ENCODE results near the gene ENPEP. TPM values are rescaled to one million over a fixed set of nuclear protein-coding genes. Genes with fewer than 3 reads are reported as not detected.

Gene ENPEP
- total and polyA plus RNA-seq, 12 donors = 2.5 to 9.0 (median 4.9) TPM

- H3K27me3 ChIP-seq = no peaks in the 10 kb centered on the region
- WGBS, 4 donors = 55 to 67% (median 64%) methylated on average over 4 of the region's 4 CpGs
- H3K27ac ChIP-seq = no peak overlapping the region
- H3K36me3 ChIP-seq (replicated peaks in 1 of 2) = no peaks in the 10 kb centered on the region
- H3K4me1 ChIP-seq (replicated peaks in 1 of 2) = no peaks in the 10 kb centered on the region
- no peaks in the 10 kb centered on the region for H3K9me3 ChIP-seq (replicated peaks in 1 of 3)
- no peak for DNase-seq
- intact Hi-C loops (cut with DNase I) = no loop called here
- TF ChIP-seq POLR2A (IDR thresholded peaks at IDR 0.05) = no peak
- TF ChIP-seq, protein P1, sequence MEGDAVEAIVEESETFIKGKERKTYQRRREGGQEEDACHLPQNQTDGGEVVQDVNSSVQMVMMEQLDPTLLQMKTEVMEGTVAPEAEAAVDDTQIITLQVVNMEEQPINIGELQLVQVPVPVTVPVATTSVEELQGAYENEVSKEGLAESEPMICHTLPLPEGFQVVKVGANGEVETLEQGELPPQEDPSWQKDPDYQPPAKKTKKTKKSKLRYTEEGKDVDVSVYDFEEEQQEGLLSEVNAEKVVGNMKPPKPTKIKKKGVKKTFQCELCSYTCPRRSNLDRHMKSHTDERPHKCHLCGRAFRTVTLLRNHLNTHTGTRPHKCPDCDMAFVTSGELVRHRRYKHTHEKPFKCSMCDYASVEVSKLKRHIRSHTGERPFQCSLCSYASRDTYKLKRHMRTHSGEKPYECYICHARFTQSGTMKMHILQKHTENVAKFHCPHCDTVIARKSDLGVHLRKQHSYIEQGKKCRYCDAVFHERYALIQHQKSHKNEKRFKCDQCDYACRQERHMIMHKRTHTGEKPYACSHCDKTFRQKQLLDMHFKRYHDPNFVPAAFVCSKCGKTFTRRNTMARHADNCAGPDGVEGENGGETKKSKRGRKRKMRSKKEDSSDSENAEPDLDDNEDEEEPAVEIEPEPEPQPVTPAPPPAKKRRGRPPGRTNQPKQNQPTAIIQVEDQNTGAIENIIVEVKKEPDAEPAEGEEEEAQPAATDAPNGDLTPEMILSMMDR (IDR thresholded peaks at IDR 0.05) = no peak
- no peak overlapping the region for H3K4me3 ChIP-seq
Measured at GRCh38 chr4:110458494-110459266, 17.3 kb upstream of the ENPEP start.

DNA sequence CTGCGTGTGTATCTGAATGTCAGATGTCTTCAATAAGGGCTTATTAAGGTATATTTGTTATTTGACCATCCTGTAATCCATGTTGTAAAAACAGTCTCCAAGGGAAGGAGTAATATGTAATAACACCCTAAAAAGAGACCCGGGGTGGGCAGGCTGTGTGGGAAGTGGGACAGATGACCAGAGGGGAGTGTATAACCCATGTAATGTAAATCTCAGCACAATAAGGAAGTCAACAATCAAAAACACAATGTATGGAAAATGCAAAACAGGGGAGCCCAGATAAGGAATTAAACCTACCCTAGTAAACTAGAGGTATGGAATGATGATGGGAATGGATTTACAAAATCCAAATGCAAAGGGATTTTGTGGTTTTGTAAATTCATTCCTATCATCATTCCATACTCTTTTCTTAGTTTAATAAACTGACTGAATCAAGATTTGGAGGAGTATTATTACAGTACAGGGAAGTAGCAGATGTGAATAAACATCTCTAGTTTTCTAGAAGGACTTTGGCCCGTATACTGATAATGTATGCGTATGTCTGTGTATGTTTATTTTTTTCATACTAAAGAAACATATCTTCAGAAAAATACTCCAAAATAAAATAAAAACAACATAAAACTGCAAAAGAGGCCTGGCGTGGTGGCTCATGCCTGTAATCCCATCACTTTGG is 15.7 kb upstream of the ENPEP start:
- 76 to 89% (median 85%) methylated on average over 5 of the region's 5 CpGs for WGBS, 4 donors
- no peak for TF ChIP-seq POLR2A (IDR thresholded peaks at IDR 0.05)
- TF ChIP-seq, protein P1 (IDR thresholded peaks at IDR 0.05) = no peak
- Histone ChIP-seq H3K9me3 (replicated peaks in 1 of 3) (no peaks in the 10 kb centered on the region), H3K4me1 (replicated peaks in 1 of 2) (no peaks in the 10 kb centered on the region), H3K36me3 (replicated peaks in 1 of 2) (no peaks in the 10 kb centered on the region), H3K27me3 (no peaks in the 10 kb centered on the region), H3K4me3 (no peak overlapping the region), H3K27ac (no peak overlapping the region)
- intact Hi-C loops (cut with DNase I) = no loop called here
- no peak for DNase-seq

DNA sequence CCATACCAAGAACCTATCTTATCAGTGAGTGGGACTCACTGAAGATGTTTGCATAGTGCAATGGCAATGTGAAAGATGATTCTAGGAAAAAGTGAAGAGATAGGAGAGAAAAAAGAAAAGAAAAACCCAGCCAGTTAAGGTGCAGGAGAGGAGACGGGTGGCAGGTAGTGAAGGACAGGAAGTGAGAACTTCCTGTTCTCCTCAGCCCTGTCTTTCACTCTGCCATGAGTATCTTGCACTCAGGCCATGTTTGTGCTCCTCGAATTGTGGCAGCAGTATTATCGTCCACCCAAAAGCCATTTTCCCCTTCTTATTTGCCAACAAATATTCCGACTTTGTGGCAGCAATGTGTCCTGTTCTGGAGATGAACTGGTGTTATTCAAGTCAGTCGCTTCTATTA is 8.6 kb upstream of the ENPEP start:
- TF ChIP-seq POLR2A (IDR thresholded peaks at IDR 0.05) = no peak
- TF ChIP-seq, protein P1 (IDR thresholded peaks at IDR 0.05) = no peak
- Histone ChIP-seq H3K27ac (no peak overlapping the region), H3K27me3 (no peaks in the 10 kb centered on the region), H3K36me3 (replicated peaks in 1 of 2) (no peaks in the 10 kb centered on the region), H3K4me3 (no peak overlapping the region), H3K9me3 (replicated peaks in 1 of 3) (no peaks in the 10 kb centered on the region), H3K4me1 (replicated peaks in 1 of 2) (no peaks in the 10 kb centered on the region)
- WGBS, 4 donors = 58 to 69% (median 63%) methylated on average over 5 of the region's 5 CpGs
- DNase-seq = no peak
- intact Hi-C loops (cut with DNase I) = no loop called here

GRCh38 chr4:110472583-110473329 is 3.2 kb upstream of the ENPEP start:
- Histone ChIP-seq H3K9me3 (replicated peaks in 1 of 3) (no peaks in the 10 kb centered on the region), H3K4me3 (no peak overlapping the region), H3K4me1 (replicated peaks in 1 of 2) (no peaks in the 10 kb centered on the region), H3K27me3 (no peaks in the 10 kb centered on the region), H3K27ac (no peak overlapping the region), H3K36me3 (replicated peaks in 1 of 2) (no peaks in the 10 kb centered on the region)
- TF ChIP-seq POLR2A (IDR thresholded peaks at IDR 0.05) = no peak
- TF ChIP-seq, protein P1 (IDR thresholded peaks at IDR 0.05) = no peak
- intact Hi-C loops (cut with DNase I) = no loop called here
- no peak for DNase-seq
- WGBS, 4 donors = 44 to 59% (median 51%) methylated on average over 8 of the region's 8 CpGs

All from adrenal gland (tissue), 12 donors.